ENCODE measurements around the gene ADGRV1.
"Not testable (repeated sequence)": the region's sequence is repeated elsewhere in the genome, so short reads cannot be mapped to it uniquely, and the experiment has no call there.

ADGRV1 gene

DNA sequence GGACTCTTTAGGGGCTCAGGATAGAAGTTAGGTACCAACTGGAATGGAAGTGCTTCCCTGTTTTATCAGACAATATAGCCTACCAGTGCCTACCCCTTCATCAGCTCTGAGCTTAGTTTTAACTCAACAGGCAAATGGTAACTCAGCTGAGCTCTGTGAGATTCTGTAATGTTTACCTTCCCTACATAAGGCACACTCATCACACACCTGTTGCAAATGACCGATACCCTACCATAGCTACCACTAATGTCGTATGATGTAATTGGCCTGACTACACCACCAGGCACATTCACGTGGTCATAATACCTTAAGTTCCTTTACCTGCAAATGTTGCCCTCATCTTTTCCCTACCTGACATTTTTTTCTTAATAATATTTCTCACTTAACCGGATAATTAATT lies 254.8 kb downstream of the ADGRV1 start:
- no peak for DNase-seq (ENCODE audit: extremely low read depth, insufficient read length)
- Histone ChIP-seq H3K27me3 (replicated peaks; ENCODE audit: control insufficient read depth, insufficient read depth, low read length) (no peaks in the 10 kb centered on the region), H3K36me3 (ENCODE audit: control insufficient read depth, insufficient read depth, low read length) (no peaks in the 10 kb centered on the region), H3K4me3 (replicated peaks; ENCODE audit: low read depth, low read length) (no peak overlapping the region)
- TF ChIP-seq, protein P1, sequence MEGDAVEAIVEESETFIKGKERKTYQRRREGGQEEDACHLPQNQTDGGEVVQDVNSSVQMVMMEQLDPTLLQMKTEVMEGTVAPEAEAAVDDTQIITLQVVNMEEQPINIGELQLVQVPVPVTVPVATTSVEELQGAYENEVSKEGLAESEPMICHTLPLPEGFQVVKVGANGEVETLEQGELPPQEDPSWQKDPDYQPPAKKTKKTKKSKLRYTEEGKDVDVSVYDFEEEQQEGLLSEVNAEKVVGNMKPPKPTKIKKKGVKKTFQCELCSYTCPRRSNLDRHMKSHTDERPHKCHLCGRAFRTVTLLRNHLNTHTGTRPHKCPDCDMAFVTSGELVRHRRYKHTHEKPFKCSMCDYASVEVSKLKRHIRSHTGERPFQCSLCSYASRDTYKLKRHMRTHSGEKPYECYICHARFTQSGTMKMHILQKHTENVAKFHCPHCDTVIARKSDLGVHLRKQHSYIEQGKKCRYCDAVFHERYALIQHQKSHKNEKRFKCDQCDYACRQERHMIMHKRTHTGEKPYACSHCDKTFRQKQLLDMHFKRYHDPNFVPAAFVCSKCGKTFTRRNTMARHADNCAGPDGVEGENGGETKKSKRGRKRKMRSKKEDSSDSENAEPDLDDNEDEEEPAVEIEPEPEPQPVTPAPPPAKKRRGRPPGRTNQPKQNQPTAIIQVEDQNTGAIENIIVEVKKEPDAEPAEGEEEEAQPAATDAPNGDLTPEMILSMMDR (IDR thresholded peaks at IDR 0.05; ENCODE audit: insufficient read depth, low read length, poor library complexity, severe bottlenecking), result no peak

DNA sequence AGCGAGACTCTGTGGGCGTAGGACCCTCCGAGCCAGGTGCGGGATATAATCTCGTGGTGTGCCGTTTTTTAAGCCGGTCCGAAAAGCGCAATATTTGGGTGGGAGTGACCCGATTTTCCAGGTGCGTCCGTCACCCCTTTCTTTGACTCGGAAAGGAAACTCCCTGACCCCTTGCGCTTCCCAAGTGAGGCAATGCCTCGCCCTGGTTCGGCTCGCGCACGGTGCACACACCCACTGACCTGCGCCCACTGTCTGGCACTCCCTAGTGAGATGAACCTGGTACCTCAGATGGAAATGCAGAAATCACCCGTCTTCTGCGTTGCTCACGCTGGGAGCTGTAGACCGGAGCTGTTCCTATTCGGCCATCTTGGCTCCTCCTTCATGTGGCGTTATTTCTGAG lies 263.5 kb downstream of the ADGRV1 start:
- not testable (repeated sequence) for H3K27me3 ChIP-seq (replicated peaks; ENCODE audit: control insufficient read depth, insufficient read depth, low read length); H3K36me3 ChIP-seq (ENCODE audit: control insufficient read depth, insufficient read depth, low read length); DNase-seq (ENCODE audit: extremely low read depth, insufficient read length); H3K4me3 ChIP-seq (replicated peaks; ENCODE audit: low read depth, low read length)

DNA sequence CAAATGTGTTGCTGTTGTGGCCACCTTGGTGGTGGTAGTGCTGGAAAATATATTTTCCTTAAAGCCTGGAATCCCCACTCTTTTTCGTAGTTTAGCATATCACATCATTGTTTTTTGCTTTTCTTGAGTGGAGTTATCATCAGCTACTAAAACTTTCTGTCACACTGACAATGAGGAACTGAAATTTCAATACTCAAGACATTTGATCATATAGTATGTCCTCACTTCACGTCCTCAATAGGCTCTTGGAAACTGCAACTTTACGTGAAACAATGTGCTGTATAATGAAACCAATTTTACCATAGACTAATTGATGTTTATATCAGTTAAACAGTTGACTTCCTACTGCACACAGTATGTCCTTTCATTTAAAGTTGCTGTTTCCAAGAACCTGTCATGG lies 265.8 kb downstream of the ADGRV1 start:
- H3K27me3 ChIP-seq (replicated peaks; ENCODE audit: control insufficient read depth, insufficient read depth, low read length), result no peaks in the 10 kb centered on the region
- TF ChIP-seq, protein P1 (IDR thresholded peaks at IDR 0.05; ENCODE audit: insufficient read depth, low read length, poor library complexity, severe bottlenecking), result no peak
- no peak for DNase-seq (ENCODE audit: extremely low read depth, insufficient read length)
- H3K36me3 ChIP-seq (ENCODE audit: control insufficient read depth, insufficient read depth, low read length), result no peaks in the 10 kb centered on the region
- H3K4me3 ChIP-seq (replicated peaks; ENCODE audit: low read depth, low read length), result no peak overlapping the region

DNA sequence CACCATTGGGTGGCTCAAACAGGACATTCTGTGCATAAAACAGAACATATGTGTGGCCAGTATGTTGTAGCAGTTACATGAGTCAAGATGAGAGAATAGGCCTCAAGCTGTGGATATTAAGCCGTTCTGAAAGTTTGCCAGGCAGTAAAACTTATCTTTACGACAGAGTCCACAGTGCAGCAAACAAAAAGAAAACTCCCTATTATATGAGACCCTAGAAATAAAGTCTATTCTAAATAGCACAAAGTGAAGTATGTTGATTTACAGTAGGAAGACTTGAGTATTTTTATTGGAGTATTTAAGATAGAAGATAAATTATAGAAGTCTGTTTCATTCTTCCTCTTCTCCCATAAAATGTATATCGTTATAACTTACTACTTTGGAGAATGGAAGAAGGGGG lies 271.5 kb downstream of the ADGRV1 start:
- no peak for DNase-seq (ENCODE audit: extremely low read depth, insufficient read length)

DNA sequence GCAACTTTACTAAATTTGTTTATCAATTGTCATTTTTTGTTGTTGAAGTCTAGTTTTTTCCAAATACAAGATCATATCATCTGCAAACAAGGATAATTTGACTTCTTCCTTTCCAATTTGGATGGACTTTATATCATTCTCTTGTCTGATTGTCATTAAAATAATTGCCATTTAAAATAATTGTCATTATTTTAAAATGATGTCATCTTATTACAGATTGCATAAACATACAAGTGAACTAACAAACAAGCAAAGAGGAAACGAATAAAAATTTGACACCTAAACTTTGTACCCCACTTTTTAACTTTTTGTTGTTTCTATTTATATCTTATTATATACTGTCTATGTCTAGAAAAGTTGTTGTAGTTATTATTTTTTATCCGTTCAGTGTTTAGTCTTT lies 275.2 kb downstream of the ADGRV1 start:
- no peak for DNase-seq (ENCODE audit: extremely low read depth, insufficient read length)
- H3K27me3 ChIP-seq (replicated peaks; ENCODE audit: control insufficient read depth, insufficient read depth, low read length), result no peaks in the 10 kb centered on the region
- H3K4me3 ChIP-seq (replicated peaks; ENCODE audit: low read depth, low read length), result no peak overlapping the region
- no peaks in the 10 kb centered on the region for H3K36me3 ChIP-seq (ENCODE audit: control insufficient read depth, insufficient read depth, low read length)
- TF ChIP-seq, protein P1 (IDR thresholded peaks at IDR 0.05; ENCODE audit: insufficient read depth, low read length, poor library complexity, severe bottlenecking), result no peak

More for the DNA sequence above, 271.5 kb downstream of the ADGRV1 start:
- Histone ChIP-seq H3K36me3 (ENCODE audit: control insufficient read depth, insufficient read depth, low read length) (no peaks in the 10 kb centered on the region), H3K4me3 (replicated peaks; ENCODE audit: low read depth, low read length) (no peak overlapping the region), H3K27me3 (replicated peaks; ENCODE audit: control insufficient read depth, insufficient read depth, low read length) (no peaks in the 10 kb centered on the region)
- TF ChIP-seq, protein P1 (IDR thresholded peaks at IDR 0.05; ENCODE audit: insufficient read depth, low read length, poor library complexity, severe bottlenecking), result no peak

DNA sequence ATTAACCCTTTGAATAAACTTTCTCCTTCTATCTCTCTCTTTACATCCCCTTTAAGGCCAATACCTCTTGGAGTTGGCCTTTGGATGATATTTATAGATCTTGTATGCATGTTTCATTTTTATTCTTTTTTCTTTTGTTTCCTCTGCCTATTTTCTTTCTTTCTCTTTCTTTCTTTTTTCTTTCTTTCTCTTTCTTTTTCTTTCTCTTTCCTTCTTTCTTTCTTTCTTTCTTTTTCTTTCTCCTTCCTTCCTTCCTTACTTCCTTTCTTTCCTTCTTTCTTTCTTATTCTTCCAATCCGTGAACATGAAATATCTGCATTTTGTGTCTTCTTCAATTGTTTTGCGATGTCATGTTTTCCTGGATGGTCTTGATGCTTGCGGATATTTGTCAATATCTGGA lies 276.1 kb downstream of the ADGRV1 start:
- H3K36me3 ChIP-seq (ENCODE audit: control insufficient read depth, insufficient read depth, low read length), result no peaks in the 10 kb centered on the region
- no peak overlapping the region for H3K4me3 ChIP-seq (replicated peaks; ENCODE audit: low read depth, low read length)
- TF ChIP-seq, protein P1 (IDR thresholded peaks at IDR 0.05; ENCODE audit: insufficient read depth, low read length, poor library complexity, severe bottlenecking), result no peak
- DNase-seq (ENCODE audit: extremely low read depth, insufficient read length), result no peak
- no peaks in the 10 kb centered on the region for H3K27me3 ChIP-seq (replicated peaks; ENCODE audit: control insufficient read depth, insufficient read depth, low read length)

Data from GM06990 (cell line).